Stimulated activated naive CD8-positive, alpha-beta T cell treated with anti-CD3 and anti-CD28 coated beads, Interleukin-15, Interleukin-2, amounts not matched to agents 100 ng/mL and 50 ng/mL, for 24 hours (primary cell): ENCODE data around the gene DAZAP2.

Experiments
- H3K27ac Mint-ChIP-seq: one replicate; pipeline ENCODE4 v1.8.0; 2021; ENCODE audit warnings: mild to moderate bottlenecking, mixed read lengths
- H3K27me3 Mint-ChIP-seq: one replicate; pipeline ENCODE4 v1.8.0; 2021; ENCODE audit warnings: mixed read lengths
- H3K36me3 Mint-ChIP-seq: one replicate; pipeline ENCODE4 v1.8.0; 2021; ENCODE audit warnings: low read depth, mixed read lengths
- H3K4me1 Mint-ChIP-seq: one replicate; pipeline ENCODE4 v1.8.0; 2021; ENCODE audit warnings: low read depth, mixed read lengths
- H3K4me3 Mint-ChIP-seq: one replicate; pipeline ENCODE4 v1.8.0; 2021; ENCODE audit warnings: mild to moderate bottlenecking, mixed read lengths
- H3K9me3 Mint-ChIP-seq: one replicate; pipeline ENCODE4 v1.8.0; 2021; ENCODE audit warnings: mixed read lengths

DAZAP2 gene, protein sequence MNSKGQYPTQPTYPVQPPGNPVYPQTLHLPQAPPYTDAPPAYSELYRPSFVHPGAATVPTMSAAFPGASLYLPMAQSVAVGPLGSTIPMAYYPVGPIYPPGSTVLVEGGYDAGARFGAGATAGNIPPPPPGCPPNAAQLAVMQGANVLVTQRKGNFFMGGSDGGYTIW

DNA sequence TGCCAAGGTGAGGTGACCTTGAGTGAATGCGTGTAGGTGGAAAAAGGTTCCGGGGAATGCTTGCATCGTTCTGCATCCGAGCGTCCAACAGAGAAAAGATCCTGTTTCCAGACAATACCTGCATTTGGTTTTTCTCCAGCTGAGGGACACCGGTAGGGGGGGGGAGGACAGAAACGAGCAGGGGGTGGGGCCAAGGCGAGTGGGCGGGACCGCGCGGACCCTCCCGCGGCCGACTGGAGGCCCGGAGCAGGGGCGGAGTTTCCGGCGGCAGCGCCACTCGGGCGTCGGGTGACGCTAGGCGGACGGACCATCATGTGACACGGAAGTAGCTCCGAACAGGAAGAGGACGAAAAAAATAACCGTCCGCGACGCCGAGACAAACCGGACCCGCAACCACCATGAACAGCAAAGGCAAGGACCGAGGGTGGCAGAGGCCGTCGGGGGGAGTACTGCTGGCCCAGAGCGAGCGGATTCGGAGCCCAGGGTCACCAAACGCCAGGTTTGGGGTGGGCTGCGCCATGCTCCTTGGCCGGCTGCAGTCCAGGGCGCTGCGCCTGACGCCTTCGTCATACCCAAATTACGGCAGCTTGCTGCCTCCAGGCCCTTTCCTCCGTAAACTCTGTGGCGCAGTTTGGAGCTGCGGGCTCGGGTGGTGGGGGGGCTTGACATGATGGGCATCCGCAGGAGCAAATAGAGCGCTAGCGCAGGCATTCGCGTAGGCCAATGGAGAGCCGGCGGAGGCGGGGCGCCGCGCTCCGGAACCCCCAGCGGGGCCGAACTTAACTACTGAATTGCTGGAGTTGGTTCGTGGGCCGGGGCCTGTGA is at the start of gene DAZAP2:
TSS of gene DAZAP2 (plus strand) at position 317 of the 825 bp plus-strand sequence. CDS start at position 399, 82 bp downstream.
- H3K4me1 Mint-ChIP-seq: peaks cover 43% of the 10 kb centered on the region
- no peaks in the 10 kb centered on the region for H3K9me3 Mint-ChIP-seq
- H3K4me3 Mint-ChIP-seq: peak within 1 kb of the TSS; percentile 94
- peak within 1 kb of the TSS; percentile 96 for H3K27ac Mint-ChIP-seq
- peaks cover 29% of the 10 kb centered on the region for H3K36me3 Mint-ChIP-seq
- H3K27me3 Mint-ChIP-seq: no peaks in the 10 kb centered on the region

DNA sequence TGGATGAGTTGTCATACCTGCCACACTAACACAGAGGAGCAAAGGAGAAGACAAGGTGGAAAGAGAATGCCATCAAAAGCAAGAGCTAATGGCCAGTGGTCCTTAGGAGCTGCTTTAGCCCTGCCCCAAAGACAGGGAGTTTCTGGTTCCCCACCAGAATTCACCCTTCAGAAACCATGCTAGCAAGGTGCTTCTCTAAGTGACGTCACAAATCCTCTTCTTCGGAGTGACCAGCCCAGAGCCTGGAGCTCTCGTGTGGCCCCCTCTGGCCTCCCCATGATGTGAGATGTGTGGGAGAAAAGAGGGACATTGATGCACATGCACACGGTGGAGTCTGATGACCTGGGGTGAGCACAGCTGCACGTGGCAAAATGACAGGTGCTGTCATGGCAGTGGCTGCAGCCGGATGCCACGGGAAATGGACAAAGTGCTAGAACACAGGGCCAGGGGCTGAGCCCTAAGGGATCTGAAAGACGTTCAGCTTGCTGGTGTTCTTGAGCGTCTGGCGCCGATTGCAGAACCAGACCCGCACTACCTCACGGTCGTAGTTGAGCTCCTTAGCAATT is 48.8 kb upstream of the DAZAP2 start:
- Mint-ChIP-seq H3K9me3 (no peaks in the 10 kb centered on the region), H3K36me3 (peaks cover 3% of the 10 kb centered on the region), H3K27ac (no peak overlapping the region), H3K27me3 (no peaks in the 10 kb centered on the region), H3K4me1 (no peaks in the 10 kb centered on the region), H3K4me3 (no peak overlapping the region)

DNA sequence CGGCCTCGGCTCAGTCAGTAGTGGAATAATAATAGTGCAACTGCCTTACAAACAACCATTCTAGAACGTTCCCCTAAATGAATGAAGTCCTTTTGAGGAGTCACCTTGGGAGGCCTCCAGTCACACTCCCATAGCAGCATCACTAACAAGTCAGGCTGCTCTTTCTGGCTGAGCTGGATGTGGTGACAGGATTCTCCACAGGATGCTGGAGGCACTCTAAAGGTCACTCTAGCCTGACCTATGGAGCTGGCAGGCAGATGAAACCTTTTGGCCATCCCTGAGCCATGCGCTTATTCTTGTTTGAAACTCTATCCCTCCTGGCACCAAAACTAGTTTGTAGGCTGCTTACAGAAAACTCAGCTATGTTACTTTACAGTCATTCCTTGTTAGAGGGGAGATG is 47.8 kb upstream of the DAZAP2 start:
- H3K27ac Mint-ChIP-seq: no peak overlapping the region
- H3K4me3 Mint-ChIP-seq: no peak overlapping the region

DNA sequence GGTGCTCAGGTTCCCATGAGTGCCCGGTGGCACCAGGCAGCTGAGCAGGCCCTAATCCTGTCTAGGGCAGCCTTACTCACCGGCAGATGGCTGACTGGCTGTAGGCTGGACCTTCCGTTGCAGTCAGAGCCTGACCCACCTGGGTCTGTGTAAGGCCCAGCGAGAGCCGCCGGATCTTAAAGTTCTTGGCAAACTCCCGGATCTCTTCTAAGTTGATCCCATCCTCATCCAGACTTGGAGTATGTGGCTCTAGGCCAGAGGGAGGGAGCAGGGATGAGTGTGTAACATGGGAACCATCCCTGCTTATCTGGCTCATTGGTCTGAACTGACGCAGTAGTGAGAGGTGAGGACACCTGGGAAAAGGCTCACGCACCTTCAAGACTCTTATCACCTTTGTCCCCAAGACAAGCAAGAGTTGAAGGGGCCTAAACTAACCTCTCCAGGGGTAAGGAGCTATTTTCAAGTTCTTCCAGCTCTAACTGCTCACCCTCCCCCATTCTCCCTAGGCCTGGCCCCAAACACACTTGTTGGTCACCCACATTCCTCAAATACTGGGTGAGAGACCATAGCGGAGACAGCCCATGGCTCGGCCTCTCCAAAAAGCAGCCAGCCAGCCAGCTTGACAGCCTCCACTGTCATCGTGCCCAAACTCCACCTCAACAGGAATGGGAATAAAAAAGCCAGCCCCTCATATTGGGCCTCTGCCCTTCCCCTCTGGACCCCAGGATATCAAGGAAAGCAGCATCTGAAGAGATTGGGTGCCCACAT is 46.9 kb upstream of the DAZAP2 start:
- Mint-ChIP-seq H3K27ac (no peak overlapping the region), H3K36me3 (peaks cover 3% of the 10 kb centered on the region), H3K27me3 (no peaks in the 10 kb centered on the region), H3K4me1 (no peaks in the 10 kb centered on the region), H3K9me3 (no peaks in the 10 kb centered on the region), H3K4me3 (no peak overlapping the region)

More for the DNA sequence above, 47.8 kb upstream of the DAZAP2 start:
- peaks cover 3% of the 10 kb centered on the region for H3K36me3 Mint-ChIP-seq
- H3K27me3 Mint-ChIP-seq: no peaks in the 10 kb centered on the region
- H3K9me3 Mint-ChIP-seq: no peaks in the 10 kb centered on the region
- H3K4me1 Mint-ChIP-seq: no peaks in the 10 kb centered on the region

DNA sequence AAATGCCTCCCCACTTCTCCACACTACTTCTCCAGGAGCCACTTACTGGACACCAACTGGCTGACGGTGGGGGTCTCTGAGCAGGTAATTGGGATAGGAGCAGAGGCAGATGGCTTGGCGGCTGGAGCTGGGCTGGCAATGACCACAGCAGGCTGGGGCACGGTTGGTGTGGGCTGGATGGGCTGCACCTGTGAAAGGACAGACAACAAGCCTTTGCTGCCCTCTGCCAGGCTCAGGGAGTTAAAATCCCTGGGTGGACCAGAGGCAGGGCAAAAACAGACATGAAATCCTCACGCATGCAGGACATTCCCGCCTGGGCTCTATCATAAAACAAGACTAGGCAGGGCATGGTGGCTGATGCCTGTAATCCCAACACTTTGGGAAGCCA is 46.3 kb upstream of the DAZAP2 start:
- Mint-ChIP-seq H3K4me3 (no peak overlapping the region), H3K36me3 (peaks cover 3% of the 10 kb centered on the region)

DNA sequence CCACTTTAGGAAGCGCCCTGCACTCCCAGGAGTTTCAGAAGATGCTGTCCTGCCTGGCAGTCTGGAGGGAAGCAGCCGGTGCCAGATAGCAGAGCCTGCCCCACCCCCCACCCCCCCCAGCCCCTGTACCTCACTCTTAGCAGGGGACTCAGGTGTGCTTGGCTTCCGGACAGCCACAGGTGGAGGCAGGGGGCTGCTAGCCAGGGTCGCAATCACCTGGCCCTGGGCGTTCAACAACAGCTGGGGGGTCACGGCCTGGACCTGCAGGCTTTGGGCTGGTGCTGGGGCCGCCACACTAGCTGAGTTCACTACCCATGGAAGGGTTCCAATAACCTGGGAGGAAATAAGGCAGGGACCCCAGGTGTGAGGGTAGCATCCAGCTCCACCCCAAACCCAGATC is 42.8 kb upstream of the DAZAP2 start:
- Mint-ChIP-seq H3K4me1 (no peaks in the 10 kb centered on the region), H3K27me3 (no peaks in the 10 kb centered on the region), H3K27ac (no peak overlapping the region), H3K4me3 (no peak overlapping the region), H3K36me3 (peaks cover 3% of the 10 kb centered on the region), H3K9me3 (no peaks in the 10 kb centered on the region)

More for the DNA sequence above, 46.3 kb upstream of the DAZAP2 start:
- no peaks in the 10 kb centered on the region for H3K4me1 Mint-ChIP-seq
- no peaks in the 10 kb centered on the region for H3K27me3 Mint-ChIP-seq
- no peaks in the 10 kb centered on the region for H3K9me3 Mint-ChIP-seq
- no peak overlapping the region for H3K27ac Mint-ChIP-seq

DNA sequence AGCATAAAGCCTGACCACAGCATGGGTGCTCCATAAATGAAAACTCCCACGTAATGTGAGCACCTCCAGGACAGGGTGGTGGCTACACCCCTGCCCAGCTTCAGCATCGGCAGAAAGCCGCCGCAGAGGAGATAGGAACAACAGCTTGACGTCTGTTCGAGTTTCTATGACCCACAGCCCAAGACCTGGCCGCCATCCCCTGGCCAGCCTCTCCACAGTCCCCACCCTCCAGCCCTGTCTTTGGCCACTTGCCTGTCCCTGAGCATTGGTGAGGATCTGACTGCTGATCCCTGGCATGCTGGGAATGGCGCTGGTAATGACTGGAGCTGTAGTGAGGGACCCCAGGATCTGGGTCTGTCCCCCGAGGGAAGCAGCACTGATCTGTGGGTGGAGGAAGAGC is 42.1 kb upstream of the DAZAP2 start:
- no peaks in the 10 kb centered on the region for H3K9me3 Mint-ChIP-seq

DNA sequence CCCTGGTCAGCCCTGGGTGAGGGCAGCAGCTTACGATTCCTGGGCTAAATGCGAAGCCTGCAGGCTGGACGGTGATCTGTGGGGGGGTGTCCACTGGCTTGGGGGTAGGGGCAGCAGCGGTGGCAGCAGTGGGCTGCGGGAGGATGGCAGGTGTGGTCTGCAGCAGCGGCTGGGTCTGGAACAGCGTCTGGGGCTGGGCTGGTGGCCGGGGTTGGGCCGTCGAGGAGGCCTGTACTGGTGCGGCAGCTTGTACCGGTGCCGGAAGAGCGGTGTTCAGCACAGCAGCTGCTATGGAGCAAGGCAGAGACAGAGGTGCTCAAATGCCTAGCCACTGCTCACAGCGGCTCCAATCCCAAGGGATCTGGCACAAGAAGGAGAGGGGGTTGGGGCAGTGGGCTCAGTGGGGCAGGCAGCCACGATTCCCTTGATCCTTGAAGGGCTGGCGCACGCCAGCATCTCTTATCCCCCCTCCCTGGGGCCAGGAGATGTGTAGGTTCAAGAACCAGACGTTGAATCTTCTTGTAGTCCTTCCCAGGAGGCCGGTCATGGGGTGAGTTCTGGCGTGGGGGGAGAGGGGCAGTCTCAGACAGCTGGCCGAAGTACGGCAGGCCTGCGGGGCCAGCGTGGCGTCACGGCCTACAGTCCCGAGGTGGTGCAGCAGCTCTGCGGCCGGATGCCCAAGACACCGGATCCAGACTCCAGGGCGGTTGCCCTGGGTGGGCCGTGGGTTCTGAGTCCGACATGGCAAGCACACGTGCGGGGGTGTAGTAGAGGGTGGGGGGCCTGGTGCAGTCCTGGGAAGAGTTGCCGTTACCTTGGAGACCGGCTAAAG is 40.7 kb upstream of the DAZAP2 start:
- peaks cover 1% of the 10 kb centered on the region for H3K36me3 Mint-ChIP-seq
- no peak overlapping the region for H3K4me3 Mint-ChIP-seq
- H3K4me1 Mint-ChIP-seq: no peaks in the 10 kb centered on the region
- H3K27ac Mint-ChIP-seq: no peak overlapping the region
- no peaks in the 10 kb centered on the region for H3K27me3 Mint-ChIP-seq
- no peaks in the 10 kb centered on the region for H3K9me3 Mint-ChIP-seq

More for the DNA sequence above, 42.1 kb upstream of the DAZAP2 start:
- peaks cover 3% of the 10 kb centered on the region for H3K36me3 Mint-ChIP-seq
- H3K4me3 Mint-ChIP-seq: no peak overlapping the region
- H3K4me1 Mint-ChIP-seq: no peaks in the 10 kb centered on the region
- no peaks in the 10 kb centered on the region for H3K27me3 Mint-ChIP-seq
- no peak overlapping the region for H3K27ac Mint-ChIP-seq

DNA sequence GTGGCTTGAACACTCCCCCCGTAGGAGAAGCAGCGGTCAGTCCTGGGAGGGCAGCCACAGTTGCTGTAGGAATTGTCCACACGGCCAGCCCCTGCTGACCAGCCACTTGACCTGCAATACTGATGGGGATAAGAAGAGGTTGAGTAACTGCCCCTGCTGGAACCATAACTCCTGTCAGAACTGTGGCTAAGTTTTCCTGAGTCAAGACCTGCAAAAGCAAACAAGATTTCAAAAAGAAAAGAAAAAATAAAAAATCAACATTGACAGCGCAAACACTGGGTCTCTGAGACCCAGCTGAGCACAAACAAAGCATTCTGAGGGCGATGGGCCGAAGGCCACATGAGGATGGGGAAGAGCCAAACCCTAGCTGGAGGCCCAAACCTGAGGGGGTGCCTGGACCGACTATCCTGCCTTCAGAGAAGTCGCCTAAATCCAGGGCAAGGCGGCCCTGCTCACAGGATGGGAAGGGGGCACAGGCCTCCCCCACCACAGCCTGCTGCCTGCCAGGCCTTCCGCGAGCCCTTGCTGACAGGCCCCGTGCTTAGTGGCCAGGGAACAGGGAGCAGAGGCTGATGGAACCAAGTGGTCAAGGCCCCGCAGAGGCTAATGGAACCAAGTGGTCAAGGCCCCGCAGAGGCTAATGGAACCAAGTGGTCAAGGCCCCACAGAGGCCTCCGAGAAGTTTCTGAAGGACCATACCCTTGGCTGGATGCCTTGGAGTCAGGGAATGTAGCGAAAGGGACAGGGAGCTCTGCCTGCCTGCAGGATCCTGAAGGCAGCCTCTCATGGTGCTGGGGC is 39.9 kb upstream of the DAZAP2 start:
- Mint-ChIP-seq H3K36me3 (no peaks in the 10 kb centered on the region), H3K27me3 (no peaks in the 10 kb centered on the region), H3K4me1 (no peaks in the 10 kb centered on the region), H3K4me3 (no peak overlapping the region), H3K9me3 (no peaks in the 10 kb centered on the region), H3K27ac (no peak overlapping the region)

DNA sequence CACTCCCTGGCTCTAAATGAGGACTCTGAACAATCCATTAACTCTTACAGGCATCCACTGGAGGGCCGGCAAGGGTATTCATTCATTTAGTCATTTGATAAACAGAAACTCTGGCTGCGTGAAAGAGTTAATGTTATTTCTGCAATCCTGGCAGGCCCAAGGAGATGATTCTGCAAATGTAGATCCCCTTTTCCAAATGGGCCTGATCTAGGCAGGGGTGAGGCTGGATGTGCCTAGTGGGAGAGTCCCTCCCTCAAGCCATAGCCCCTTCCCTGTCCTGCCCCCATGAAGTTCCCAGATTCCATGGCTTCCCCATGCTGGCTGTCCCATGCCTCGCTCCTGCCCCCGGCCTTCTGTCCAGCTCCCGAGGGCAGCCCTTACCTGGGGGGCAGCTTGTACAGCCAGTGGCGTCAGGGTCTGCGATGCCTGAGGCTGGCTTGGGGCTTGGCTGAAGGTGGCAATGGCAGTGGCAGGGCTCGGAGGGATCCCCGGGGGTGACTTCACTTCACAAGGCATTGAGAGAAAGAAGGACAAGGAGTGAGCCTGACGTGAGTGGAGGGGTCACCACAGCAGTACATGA is 39.2 kb upstream of the DAZAP2 start:
- Mint-ChIP-seq H3K36me3 (no peaks in the 10 kb centered on the region), H3K9me3 (no peaks in the 10 kb centered on the region), H3K4me1 (no peaks in the 10 kb centered on the region), H3K27ac (no peak overlapping the region), H3K4me3 (no peak overlapping the region), H3K27me3 (no peaks in the 10 kb centered on the region)

DNA sequence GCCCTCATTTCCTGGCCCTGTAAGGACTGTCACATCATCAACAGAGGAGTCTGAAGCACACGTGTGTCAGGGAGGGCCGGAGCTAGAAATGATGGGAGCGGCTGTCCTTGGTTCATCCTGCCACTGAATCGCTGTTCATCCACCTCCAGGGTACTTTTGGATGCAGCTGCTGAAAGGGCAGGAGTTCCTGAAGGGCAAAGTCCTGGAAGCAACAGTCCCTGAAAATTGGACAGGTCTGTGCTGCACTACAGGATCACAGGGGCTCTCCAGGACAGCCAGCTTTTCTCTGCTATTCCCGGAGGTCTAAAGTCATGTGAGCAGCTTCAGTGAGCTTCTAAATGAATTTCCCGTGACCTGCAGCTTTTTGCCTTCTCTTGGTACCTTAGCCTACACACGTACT is 38.5 kb upstream of the DAZAP2 start:
- Mint-ChIP-seq H3K27me3 (no peaks in the 10 kb centered on the region), H3K4me3 (no peak overlapping the region), H3K9me3 (no peaks in the 10 kb centered on the region), H3K27ac (no peak overlapping the region), H3K4me1 (no peaks in the 10 kb centered on the region), H3K36me3 (no peaks in the 10 kb centered on the region)

DNA sequence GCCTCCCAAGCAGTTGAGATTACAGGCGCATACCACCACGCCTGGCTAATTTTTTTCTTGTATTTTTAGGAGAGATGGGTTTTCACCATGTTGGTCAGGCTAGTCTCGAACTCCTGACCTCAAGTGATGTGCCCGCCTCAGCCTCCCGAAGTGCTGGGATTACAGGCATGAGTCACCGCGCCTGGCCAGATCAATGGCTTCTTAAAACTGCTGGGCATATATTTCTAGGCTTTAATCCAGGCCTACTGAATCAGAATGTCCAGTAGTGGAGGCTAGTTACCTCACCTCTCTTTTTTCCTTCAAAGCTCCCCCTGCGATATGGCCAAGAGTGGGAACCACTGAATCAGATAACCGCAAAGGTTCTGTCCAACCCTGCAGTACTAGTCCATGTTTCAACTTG is 37.8 kb upstream of the DAZAP2 start:
- H3K27ac Mint-ChIP-seq: no peak overlapping the region
- H3K4me3 Mint-ChIP-seq: no peak overlapping the region
- H3K36me3 Mint-ChIP-seq: no peaks in the 10 kb centered on the region
- no peaks in the 10 kb centered on the region for H3K4me1 Mint-ChIP-seq
- no peaks in the 10 kb centered on the region for H3K9me3 Mint-ChIP-seq
- H3K27me3 Mint-ChIP-seq: no peaks in the 10 kb centered on the region

DNA sequence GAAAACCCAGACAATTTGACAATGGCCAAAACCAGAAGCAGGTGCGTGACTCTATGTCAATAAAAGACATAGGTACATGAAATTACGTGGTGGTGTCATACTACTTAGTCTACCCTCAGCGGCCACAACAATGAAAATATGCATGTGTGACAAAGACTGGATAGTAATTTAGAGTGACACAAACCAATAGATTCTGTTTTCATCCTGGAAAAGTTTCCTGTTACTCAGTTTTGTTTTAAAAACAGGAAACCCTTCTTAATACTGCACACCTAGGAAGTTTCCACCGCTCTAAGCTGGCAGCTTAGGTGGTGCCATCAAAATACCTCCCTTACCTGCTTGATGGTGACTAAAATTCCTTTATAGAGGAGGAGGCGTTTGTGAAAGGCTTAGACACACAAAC is 35.9 kb upstream of the DAZAP2 start:
- H3K27ac Mint-ChIP-seq: no peak overlapping the region
- no peak overlapping the region for H3K4me3 Mint-ChIP-seq
- no peaks in the 10 kb centered on the region for H3K27me3 Mint-ChIP-seq

More for the DNA sequence above, 35.9 kb upstream of the DAZAP2 start:
- no peaks in the 10 kb centered on the region for H3K36me3 Mint-ChIP-seq
- H3K9me3 Mint-ChIP-seq: no peaks in the 10 kb centered on the region
- no peaks in the 10 kb centered on the region for H3K4me1 Mint-ChIP-seq
